ENCODE measurements around the gene JAZF1.

The JAZF1 gene

DNA sequence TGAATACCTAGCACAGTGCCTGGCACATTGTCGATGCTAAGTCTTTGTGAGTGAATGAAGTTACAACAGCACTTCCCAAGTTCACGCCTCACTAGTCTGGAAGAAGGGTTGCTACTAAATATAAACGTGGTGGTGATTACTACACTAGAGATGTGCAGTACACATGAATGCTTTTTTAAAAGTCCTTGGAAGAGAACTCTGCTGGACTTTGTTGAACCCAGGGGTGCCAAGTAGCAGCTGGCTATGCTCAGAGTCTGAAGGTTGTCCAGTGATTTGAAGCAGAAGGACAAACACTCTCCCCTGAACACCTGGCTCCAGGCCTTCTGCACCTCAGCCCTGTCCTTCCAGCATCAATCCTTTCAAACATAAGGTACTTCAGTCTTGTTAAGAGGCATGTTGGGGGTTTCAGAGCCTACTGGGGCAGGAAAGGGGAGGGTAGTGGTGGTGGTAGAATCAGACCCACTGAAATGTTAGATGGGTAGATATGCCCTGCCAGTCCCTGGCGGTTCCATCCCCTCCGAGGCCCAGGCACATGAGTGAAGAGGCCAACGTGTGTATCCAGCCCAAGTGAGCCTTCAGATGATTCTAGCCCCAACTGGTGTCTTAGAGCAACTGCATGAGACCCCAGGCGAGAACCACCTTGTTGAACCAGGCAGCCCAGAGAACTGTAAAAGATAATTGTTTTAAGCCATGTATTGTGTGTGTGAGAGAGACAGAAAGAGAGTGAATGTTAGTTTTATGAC lies 346.2 kb downstream of the JAZF1 start:
- no peak overlapping the region for H3K27ac ChIP-seq

DNA sequence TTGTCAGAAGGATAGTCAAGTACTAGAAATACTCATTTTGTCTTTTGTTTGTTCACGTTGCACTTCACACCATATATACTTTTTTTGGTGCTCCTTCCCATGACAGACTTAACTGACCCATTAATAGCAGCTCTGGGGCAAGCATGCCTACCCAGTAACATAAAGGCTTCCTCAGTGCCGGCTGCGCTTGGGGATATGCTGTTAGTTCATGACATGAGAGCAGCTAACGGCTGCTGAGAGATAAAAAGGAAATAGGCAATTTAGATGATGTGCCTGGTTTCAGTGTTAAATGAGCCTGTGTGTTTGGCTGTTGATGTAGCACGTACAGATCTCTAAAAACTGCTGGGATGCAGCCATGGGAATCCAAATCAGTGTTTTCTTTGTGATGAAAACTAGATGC lies 354.2 kb downstream of the JAZF1 start:
- TF ChIP-seq, protein P1, sequence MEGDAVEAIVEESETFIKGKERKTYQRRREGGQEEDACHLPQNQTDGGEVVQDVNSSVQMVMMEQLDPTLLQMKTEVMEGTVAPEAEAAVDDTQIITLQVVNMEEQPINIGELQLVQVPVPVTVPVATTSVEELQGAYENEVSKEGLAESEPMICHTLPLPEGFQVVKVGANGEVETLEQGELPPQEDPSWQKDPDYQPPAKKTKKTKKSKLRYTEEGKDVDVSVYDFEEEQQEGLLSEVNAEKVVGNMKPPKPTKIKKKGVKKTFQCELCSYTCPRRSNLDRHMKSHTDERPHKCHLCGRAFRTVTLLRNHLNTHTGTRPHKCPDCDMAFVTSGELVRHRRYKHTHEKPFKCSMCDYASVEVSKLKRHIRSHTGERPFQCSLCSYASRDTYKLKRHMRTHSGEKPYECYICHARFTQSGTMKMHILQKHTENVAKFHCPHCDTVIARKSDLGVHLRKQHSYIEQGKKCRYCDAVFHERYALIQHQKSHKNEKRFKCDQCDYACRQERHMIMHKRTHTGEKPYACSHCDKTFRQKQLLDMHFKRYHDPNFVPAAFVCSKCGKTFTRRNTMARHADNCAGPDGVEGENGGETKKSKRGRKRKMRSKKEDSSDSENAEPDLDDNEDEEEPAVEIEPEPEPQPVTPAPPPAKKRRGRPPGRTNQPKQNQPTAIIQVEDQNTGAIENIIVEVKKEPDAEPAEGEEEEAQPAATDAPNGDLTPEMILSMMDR (IDR thresholded peaks at IDR 0.05), result no peak
- no peak for TF ChIP-seq ZFX (IDR thresholded peaks at IDR 0.05; ENCODE audit: borderline replicate concordance)
- H3K27ac ChIP-seq, result no peak overlapping the region

More for the DNA sequence above, 346.2 kb downstream of the JAZF1 start:
- TF ChIP-seq, protein P1 (IDR thresholded peaks at IDR 0.05), result no peak
- no peak for TF ChIP-seq ZFX (IDR thresholded peaks at IDR 0.05; ENCODE audit: borderline replicate concordance)

DNA sequence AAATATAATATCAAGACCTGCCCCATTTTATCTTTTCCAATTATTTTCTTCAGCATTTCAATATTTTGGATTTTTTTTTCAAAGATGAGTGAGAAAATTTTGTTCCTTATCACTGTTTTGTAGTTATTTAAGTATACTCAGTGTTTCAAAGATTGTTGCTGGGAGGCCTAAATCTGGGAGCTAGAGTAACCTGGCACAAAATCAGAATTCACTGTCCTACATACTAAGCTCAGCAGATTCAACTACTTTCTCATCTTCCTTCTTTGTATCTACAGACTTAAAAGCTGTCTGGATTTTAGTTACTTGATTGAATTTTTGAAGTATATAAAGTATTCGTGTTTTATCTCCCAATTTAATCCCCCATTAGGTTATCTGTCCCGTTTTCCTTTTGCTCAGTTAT lies 354.7 kb downstream of the JAZF1 start:
- H3K27ac ChIP-seq, result no peak overlapping the region
- no peak for TF ChIP-seq ZFX (IDR thresholded peaks at IDR 0.05; ENCODE audit: borderline replicate concordance)
- TF ChIP-seq, protein P1 (IDR thresholded peaks at IDR 0.05), result no peak

DNA sequence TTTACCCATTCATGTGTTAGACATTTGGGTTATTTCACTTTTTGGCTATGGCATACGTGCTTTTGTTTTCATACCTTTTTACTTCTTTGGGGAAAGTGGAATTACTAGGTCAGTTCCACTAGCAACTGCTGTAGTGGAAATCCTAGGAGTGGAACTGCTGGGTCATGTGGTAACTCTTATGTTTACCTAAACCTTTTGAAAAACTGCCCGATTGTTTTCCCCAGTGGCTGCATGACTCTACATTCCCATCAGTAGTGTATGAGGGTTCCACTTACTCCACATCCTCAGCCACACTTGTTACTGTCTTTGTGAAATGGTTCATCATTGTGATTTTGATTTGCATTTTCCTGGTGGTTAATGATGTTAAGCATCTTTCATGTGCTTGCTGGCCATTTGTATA lies 358.4 kb downstream of the JAZF1 start:
- no peak overlapping the region for H3K27ac ChIP-seq
- no peak for TF ChIP-seq ZFX (IDR thresholded peaks at IDR 0.05; ENCODE audit: borderline replicate concordance)
- TF ChIP-seq, protein P1 (IDR thresholded peaks at IDR 0.05), result no peak

DNA sequence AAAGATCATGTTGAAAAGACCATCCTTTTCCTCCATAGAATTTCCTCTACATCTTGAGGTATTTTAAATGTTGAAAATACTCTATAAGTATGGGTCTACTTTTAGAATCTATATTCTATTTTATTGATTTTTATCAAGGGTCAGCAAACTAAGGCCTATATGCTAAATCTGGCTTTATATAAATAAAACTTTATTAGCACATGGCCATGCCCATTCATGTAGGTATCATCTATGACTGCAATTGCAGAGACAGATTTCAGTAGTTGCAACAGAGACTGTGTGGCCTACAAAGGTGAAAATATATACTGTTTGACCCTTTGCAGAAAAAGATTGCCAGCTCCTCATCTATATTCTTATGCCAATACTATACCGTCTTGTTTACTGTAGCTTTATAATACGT lies 367.9 kb downstream of the JAZF1 start:
- TF ChIP-seq, protein P1 (IDR thresholded peaks at IDR 0.05), result no peak
- no peak for TF ChIP-seq ZFX (IDR thresholded peaks at IDR 0.05; ENCODE audit: borderline replicate concordance)
- no peak overlapping the region for H3K27ac ChIP-seq

DNA sequence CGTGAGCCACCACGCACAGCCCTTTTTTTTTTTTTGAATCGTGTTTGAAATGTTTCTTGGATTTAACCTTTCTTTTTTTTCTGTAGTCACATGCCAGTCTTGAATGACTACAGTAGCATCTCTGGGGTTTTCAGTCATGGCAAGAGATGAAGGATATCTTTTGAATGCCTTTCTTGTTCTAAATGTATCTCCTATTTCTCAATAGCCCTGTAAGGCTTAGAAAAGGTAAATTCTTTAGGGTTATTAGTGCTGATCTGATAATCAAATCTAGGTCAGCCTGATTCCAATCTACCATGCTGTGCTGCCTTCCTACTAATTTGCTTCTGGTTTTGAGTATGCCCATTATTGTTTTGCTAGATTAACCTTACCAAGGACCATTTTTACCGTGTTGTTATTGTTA lies 370.4 kb downstream of the JAZF1 start:
- H3K27ac ChIP-seq, result no peak overlapping the region
- no peak for TF ChIP-seq ZFX (IDR thresholded peaks at IDR 0.05; ENCODE audit: borderline replicate concordance)
- TF ChIP-seq, protein P1 (IDR thresholded peaks at IDR 0.05), result no peak

DNA sequence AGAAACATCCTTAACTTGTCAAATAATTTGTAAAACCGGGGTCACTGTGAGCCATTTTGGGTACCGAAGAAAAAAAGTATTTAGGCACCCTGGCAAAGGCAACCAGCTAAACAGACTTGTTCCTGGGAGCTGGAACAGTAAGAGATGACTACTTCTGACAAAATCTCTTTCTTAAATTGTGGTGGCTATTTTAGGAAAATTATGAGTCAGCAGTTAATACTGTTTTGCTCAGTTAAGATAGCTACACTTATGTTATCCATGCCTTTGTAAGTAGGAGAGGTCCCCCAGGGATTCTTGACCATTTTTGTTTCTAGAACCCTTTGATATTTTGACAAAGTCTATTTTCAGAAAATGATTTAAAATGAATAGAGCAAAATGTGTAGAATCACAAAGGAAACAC lies 372.0 kb downstream of the JAZF1 start:
- no peak overlapping the region for H3K27ac ChIP-seq

More for the DNA sequence above, 372.0 kb downstream of the JAZF1 start:
- TF ChIP-seq ZFX (IDR thresholded peaks at IDR 0.05; ENCODE audit: borderline replicate concordance), result no peak
- TF ChIP-seq, protein P1 (IDR thresholded peaks at IDR 0.05), result no peak

All from 22Rv1 (cell line).